AG10803 (cell line): Measurements from ENCODE around the gene GALNTL6.

Experiments used
- DNase-seq: peaks from one replicate; pipeline ENCODE4 v3.0.0; 2010; ENCODE audit warnings: low read depth
- H3K4me3 ChIP-seq: 2 replicates; pipeline ENCODE4 v1.5.1; 2011; ENCODE audit warnings: mild to moderate bottlenecking, low read length, control low read depth
- CTCF ChIP-seq: conservative IDR thresholded peaks from 2 replicates; pipeline ENCODE4 v1.5.1; 2011; ENCODE audit warnings: mild to moderate bottlenecking, low read length, control low read depth, inconsistent platforms

The GALNTL6 gene

GRCh38 chr4:172675232-172675631 lies 862.0 kb downstream of the GALNTL6 start:
- DNase-seq: no peak
- no peak for TF ChIP-seq CTCF
- H3K4me3 ChIP-seq: no peak overlapping the region

DNA sequence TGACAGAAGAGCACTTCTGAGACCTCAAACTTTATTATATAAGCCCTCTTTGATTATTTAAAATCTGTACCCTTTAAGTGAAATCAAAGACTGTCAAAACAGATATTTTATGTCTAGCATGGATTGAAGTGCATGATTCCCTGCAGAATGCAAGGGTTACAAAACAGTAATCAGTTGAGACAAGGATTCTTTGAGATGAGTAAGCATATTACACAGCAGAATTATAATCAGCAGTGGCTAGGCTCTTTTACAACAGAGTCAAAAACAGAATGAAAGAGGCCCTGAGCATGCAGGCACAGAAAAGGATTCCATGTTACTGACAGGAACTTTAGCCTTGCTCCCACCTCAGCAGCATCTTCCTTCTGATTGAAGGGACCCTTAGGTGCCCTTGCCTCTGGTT lies 867.5 kb downstream of the GALNTL6 start:
- TF ChIP-seq CTCF: no peak
- DNase-seq: no peak
- no peak overlapping the region for H3K4me3 ChIP-seq

DNA sequence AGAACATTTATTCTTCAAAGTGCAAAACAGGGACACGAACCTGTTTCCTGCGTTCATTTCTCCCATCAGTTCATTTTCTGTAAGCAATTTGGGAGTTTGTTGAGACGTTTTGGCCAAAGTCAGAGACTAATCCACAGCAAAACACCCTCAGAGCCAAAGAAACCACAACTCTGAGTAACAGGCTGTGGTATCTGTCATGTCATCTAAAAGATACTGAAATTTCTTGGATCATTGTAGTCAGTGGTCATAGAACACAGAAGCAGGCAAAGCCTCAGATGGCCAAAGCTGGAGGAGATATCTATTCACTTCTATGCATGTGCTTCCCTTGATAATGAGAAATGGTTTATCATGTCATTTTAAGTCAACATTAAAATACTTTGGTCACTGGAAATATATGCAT lies 869.8 kb downstream of the GALNTL6 start:
- no peak for TF ChIP-seq CTCF
- DNase-seq: no peak
- H3K4me3 ChIP-seq: no peak overlapping the region

DNA sequence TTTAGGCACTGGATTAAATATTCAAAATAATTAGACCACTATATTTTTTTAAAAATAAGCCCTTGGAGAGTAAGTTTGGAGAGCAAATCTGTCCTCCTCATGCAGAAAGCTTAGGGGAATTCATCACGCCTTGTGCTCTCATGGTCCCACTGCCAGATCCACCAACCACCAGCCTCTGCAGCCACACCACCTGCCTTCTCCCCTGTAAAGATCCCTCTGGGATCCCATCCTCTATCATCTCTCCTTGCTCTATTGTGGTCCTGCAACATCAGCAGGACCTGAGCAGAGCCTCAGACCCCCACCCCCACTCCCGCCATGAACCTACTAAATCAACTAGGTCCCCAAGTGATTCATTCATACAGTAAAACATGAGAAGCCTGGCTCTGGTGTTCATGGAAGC lies 872.8 kb downstream of the GALNTL6 start:
- no peak for TF ChIP-seq CTCF
- DNase-seq: no peak

GRCh38 chr4:172688534-172688933 lies 875.3 kb downstream of the GALNTL6 start:
- no peak overlapping the region for H3K4me3 ChIP-seq
- no peak for DNase-seq
- no peak for TF ChIP-seq CTCF

More for the DNA sequence above, 872.8 kb downstream of the GALNTL6 start:
- H3K4me3 ChIP-seq: no peak overlapping the region

DNA sequence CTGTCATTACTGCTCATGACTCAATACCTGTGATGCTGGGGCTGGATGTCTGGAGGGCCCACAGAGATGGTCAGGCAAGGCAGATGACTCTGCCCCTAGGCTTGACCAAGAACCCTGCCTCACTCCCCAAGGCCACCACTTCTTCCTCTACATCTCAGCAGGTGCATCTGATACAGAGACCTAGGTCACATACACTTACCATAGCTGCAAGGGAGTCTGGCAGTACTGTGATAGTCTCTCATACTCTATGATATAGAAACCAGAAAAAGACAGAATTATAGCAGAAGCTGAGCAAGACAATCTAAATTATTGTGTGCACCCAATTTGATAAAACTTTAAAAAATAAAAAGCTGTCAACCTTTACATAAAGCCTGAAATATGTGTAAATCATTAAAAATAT lies 878.3 kb downstream of the GALNTL6 start:
- TF ChIP-seq CTCF: no peak
- DNase-seq: no peak
- H3K4me3 ChIP-seq: no peak overlapping the region

- no peak for TF ChIP-seq CTCF
- no peak for DNase-seq
- no peak overlapping the region for H3K4me3 ChIP-seq
These were observed 879.5 kb downstream of the GALNTL6 start for GRCh38 chr4:172692701-172693100.
